ENCODE results near the gene OR2T27.
"Not testable (repeated sequence)": the region's sequence is repeated elsewhere in the genome, so short reads cannot be mapped to it uniquely, and the experiment has no call there.

Gene OR2T27, protein sequence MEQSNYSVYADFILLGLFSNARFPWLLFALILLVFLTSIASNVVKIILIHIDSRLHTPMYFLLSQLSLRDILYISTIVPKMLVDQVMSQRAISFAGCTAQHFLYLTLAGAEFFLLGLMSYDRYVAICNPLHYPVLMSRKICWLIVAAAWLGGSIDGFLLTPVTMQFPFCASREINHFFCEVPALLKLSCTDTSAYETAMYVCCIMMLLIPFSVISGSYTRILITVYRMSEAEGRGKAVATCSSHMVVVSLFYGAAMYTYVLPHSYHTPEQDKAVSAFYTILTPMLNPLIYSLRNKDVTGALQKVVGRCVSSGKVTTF

DNA sequence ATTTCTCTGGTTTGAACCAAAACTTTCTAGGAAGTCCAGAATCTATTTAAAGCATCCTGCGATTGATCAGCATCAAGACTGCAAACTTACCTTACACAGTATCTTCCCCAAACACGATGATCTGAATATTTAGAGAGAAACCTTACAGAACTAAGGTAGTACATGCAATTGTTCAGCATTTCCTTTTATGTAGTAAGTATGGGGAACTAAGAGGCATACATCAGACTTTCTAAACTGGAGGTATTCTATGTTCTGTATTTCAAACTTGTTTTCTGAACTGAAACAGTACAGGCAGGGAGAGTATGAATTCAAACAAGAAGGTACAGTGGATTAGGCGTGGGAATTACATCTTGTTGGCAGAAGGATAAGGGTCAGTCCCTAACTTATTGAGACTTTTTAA is at the start of gene OR2T27:
Gene OR2T27 (minus strand): TSS at position 175 of the 400 bp plus-strand sequence. CDS start 4,644 bp downstream, outside the sequence.
- TF ChIP-seq, protein P1, sequence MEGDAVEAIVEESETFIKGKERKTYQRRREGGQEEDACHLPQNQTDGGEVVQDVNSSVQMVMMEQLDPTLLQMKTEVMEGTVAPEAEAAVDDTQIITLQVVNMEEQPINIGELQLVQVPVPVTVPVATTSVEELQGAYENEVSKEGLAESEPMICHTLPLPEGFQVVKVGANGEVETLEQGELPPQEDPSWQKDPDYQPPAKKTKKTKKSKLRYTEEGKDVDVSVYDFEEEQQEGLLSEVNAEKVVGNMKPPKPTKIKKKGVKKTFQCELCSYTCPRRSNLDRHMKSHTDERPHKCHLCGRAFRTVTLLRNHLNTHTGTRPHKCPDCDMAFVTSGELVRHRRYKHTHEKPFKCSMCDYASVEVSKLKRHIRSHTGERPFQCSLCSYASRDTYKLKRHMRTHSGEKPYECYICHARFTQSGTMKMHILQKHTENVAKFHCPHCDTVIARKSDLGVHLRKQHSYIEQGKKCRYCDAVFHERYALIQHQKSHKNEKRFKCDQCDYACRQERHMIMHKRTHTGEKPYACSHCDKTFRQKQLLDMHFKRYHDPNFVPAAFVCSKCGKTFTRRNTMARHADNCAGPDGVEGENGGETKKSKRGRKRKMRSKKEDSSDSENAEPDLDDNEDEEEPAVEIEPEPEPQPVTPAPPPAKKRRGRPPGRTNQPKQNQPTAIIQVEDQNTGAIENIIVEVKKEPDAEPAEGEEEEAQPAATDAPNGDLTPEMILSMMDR (IDR thresholded peaks at IDR 0.05), result not testable (repeated sequence)

DNA sequence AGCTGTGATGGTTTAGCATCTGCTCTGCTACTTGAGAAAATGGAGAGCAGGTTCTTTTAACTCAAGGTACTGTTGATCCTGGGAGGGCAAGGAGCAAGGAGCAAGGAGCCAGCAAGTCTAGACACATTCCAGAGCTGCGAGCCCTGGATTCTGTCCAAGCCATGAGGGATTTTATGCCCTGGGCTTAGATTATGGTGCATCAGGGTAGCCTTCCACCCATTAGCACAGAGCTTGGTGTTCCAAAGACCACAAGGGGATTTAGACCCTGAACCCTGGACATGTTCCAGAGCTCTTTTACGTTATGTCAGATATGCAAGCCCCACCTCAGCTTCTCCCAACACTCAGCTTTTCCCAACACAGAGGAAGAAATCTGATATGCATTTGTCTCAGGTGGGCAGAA is 49.3 kb upstream of the OR2T27 start:
- TF ChIP-seq, protein P1 (IDR thresholded peaks at IDR 0.05), result no peak

DNA sequence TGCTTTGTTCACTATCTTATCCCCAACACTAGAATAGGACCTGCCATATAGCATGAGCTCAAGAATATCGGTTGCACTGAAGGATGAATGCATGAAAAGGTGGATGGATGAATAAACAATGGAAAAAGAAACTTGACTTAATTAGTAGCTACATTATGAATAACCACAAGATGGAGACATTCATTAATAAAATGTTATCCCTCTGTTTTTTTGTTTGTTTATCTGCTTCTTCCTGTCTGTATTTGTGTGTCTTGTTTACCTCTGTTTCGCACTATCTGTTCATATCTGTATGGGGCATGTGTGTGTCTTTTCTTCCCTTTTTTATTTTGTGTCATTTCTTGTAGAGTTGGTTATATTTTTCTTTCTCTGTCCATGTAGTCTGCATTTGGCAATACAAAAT is 48.3 kb upstream of the OR2T27 start:
- TF ChIP-seq, protein P1 (IDR thresholded peaks at IDR 0.05), result peak; percentile 48

DNA sequence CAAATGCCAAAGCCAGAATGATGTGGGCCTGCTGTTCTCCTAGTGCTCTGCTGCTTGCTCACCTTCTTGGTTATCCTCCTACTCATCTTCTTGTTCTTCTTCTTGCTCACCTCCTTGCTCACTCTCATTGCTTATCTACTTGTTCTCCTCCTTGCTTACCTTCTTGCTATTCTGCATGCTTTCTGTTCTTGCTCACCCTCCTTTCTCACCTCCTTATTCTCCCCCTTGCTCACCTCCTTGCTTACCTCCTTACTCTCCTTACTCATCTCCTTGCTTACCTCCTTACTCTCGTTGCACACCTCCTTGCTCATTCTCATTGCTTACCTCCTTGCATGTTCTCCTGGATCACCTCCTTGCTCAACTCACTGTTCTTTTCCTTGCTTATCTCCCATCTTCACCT is 47.4 kb upstream of the OR2T27 start, which contains the start of gene OR14I1:
Gene OR14I1 (minus strand): TSS at position 53 of the 400 bp plus-strand sequence.
- TF ChIP-seq, protein P1 (IDR thresholded peaks at IDR 0.05), result no peak

DNA sequence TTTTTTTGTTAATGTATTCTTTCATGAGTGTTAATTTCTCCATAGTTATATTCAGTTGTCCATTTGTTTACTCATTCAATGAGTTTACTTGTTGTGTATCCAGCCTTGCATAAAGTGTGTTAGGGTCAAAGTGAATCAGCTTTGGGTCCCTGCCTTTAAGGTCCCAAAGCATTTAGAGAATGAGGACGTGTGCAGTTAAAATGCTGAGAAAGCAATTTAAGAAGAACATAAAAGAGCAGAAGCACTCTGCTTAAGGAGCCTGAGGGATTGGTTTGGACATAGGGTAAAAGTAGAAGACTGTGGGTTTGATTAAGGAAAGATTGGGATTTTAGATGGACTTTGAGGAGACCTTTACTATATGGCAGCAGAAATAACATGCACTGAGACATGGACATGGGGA is 43.8 kb upstream of the OR2T27 start:
- TF ChIP-seq, protein P1 (IDR thresholded peaks at IDR 0.05), result no peak

DNA sequence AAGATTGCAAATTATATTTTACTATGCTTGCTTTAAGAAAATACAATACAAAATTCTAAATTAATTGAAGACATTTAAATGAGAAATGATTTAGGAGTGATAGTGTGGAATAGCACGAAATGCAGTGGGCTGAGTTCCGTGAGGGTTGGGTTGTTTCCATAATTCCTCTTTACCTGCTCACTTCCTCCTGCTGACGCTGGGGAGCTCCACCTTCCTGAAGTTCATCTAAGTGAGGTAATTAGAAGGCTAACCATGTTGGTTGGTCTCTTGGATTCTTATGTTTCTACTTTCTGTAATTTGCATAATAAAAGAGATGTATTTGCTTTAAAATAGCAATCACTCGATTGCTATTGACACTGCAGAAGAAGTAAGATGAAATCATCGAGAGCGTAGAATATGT is 42.6 kb upstream of the OR2T27 start:
- TF ChIP-seq, protein P1 (IDR thresholded peaks at IDR 0.05), result no peak

DNA sequence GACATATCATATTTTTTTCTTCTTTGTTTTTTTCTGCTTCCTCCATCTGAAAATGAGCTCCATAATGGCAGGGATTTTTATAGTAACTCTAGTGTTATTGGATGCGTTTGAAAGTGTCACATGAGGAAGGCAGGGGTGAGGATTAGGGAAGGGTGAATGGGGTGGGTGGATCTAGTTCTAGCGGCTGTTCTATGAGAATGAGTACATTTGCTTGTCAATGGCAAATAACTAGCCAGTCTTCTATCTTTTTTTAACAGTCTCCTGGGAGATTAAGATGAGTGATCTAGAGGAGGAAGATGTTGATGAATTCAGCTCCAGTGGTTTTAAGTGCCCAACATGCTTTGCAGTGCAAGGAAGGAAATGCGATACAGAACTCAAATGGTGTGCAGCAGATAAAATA is 41.4 kb upstream of the OR2T27 start:
- TF ChIP-seq, protein P1 (IDR thresholded peaks at IDR 0.05), result no peak

Data from LNCAP (cell line).